ENCODE data around the gene ACTRT2.

GRCh38 chr1:3060601-3061551 is 39.6 kb downstream of the ACTRT2 start:
- TF ChIP-seq, protein P1, sequence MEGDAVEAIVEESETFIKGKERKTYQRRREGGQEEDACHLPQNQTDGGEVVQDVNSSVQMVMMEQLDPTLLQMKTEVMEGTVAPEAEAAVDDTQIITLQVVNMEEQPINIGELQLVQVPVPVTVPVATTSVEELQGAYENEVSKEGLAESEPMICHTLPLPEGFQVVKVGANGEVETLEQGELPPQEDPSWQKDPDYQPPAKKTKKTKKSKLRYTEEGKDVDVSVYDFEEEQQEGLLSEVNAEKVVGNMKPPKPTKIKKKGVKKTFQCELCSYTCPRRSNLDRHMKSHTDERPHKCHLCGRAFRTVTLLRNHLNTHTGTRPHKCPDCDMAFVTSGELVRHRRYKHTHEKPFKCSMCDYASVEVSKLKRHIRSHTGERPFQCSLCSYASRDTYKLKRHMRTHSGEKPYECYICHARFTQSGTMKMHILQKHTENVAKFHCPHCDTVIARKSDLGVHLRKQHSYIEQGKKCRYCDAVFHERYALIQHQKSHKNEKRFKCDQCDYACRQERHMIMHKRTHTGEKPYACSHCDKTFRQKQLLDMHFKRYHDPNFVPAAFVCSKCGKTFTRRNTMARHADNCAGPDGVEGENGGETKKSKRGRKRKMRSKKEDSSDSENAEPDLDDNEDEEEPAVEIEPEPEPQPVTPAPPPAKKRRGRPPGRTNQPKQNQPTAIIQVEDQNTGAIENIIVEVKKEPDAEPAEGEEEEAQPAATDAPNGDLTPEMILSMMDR (IDR thresholded peaks at IDR 0.05), result no peak
- no peak for TF ChIP-seq POLR2A (IDR thresholded peaks at IDR 0.05)
